GM21528 (cell line): Measurements from ENCODE around the gene TNS3.

ENCODE experiments used
- ATAC-seq: cut with Tn5 transposase; IDR thresholded peaks from one replicate; pipeline ENCODE4 v1.9.1; 2021; ENCODE audit warnings: mild to moderate bottlenecking, moderate library complexity; ENCODE audit not compliant: unreplicated experiment, low FRiP score

TNS3 gene

GRCh38 chr7:47300472-47301104 is 281.3 kb downstream of the TNS3 start:
- ATAC-seq: no peak

- ATAC-seq: no peak
Observed at GRCh38 chr7:47299496-47299895, 282.4 kb downstream of the TNS3 start.

- ATAC-seq: no peak
Observed at GRCh38 chr7:47298636-47299035, 283.3 kb downstream of the TNS3 start.

GRCh38 chr7:47297120-47297519 is 284.8 kb downstream of the TNS3 start:
- no peak for ATAC-seq

GRCh38 chr7:47295606-47296005 is 286.3 kb downstream of the TNS3 start:
- no peak for ATAC-seq

GRCh38 chr7:47294556-47295222 is 287.2 kb downstream of the TNS3 start:
- no peak for ATAC-seq

- no peak for ATAC-seq
Observed at GRCh38 chr7:47293884-47294555, 287.9 kb downstream of the TNS3 start.

GRCh38 chr7:47292832-47293309 is 289.0 kb downstream of the TNS3 start:
- ATAC-seq: no peak

- peak; percentile 84 for ATAC-seq
Observed at GRCh38 chr7:47291461-47292081, 290.3 kb downstream of the TNS3 start.

- ATAC-seq: peak; percentile 8
Observed at GRCh38 chr7:47290867-47291266, 291.0 kb downstream of the TNS3 start.

GRCh38 chr7:47290466-47290865 is 291.4 kb downstream of the TNS3 start:
- no peak for ATAC-seq

GRCh38 chr7:47288060-47288459 is 293.9 kb downstream of the TNS3 start:
- ATAC-seq: no peak

- ATAC-seq: no peak
Observed at GRCh38 chr7:47285860-47286491, 295.9 kb downstream of the TNS3 start.

- ATAC-seq: no peak
Observed at GRCh38 chr7:47284691-47285635, 296.9 kb downstream of the TNS3 start.

- no peak for ATAC-seq
Observed at GRCh38 chr7:47283497-47284131, 298.3 kb downstream of the TNS3 start.

GRCh38 chr7:47282790-47283496 is 299.0 kb downstream of the TNS3 start:
- ATAC-seq: no peak

- ATAC-seq: no peak
Observed at GRCh38 chr7:47281966-47282643, 299.8 kb downstream of the TNS3 start.

- no peak for ATAC-seq
Observed at GRCh38 chr7:47281161-47281560, 300.8 kb downstream of the TNS3 start.
